IMR-90 (cell line): ENCODE results near the gene MYD88. TPM values are rescaled to one million over a fixed set of nuclear protein-coding genes. Genes with fewer than 3 reads are reported as not detected.

Source experiments
- ATAC-seq: fragments of 200-7000 bp; cut with Tn5 transposase; 2 replicates; pipeline ENCODE4 v1.9.1; 2020; ENCODE audit warnings: low read depth, mild to moderate bottlenecking, moderate library complexity
- BruUV-seq: library from RNA; stranded (reverse); fragments of 400-500 nt; replicated peaks from 2 replicates; lab custom pipeline; 2021; lab: Mats Ljungman, UMichigan
- CTCF ChIA-PET: fragments of 300-600 bp; formaldehyde crosslinking; extraction: SDS; loops from one replicate; lab custom pipeline; 2021; ENCODE audit warnings: antibody characterized with exemption; lab: Yijun Ruan, JAX
- POLR2A ChIA-PET: fragments of 300-600 bp; sonication (Branson Sonifier 250); formaldehyde crosslinking; loops from one replicate; lab custom pipeline; 2022; ENCODE audit warnings: antibody characterized with exemption; ENCODE audit not compliant: unreplicated experiment; lab: Charles Lee
- DNase-seq: peaks from one replicate; pipeline ENCODE4 v3.0.0; 2013
- H2AFZ ChIP-seq: replicated peaks from 2 replicates; pipeline ENCODE3; 2013; ENCODE audit warnings: low read length, mild to moderate bottlenecking; ENCODE audit not compliant: poor library complexity
- H2AK5ac ChIP-seq: 2 replicates; pipeline ENCODE4 v1.6.1; 2013; ENCODE audit warnings: low read depth, low read length, inconsistent platforms
- H2AK9ac ChIP-seq: replicated peaks from 2 replicates; pipeline ENCODE3; 2013; ENCODE audit warnings: mild to moderate bottlenecking, low read depth, low read length, moderate library complexity; ENCODE audit not compliant: poor library complexity
- H2BK120ac ChIP-seq: 2 replicates; pipeline ENCODE4 v1.6.1; 2013; ENCODE audit warnings: low read depth, low read length, inconsistent platforms
- H2BK15ac ChIP-seq: 3 replicates; pipeline ENCODE4 v1.6.1; 2013; ENCODE audit warnings: low read depth, low read length, inconsistent platforms
- H2BK20ac ChIP-seq: 2 replicates; pipeline ENCODE4 v1.6.1; 2013; ENCODE audit warnings: low read depth, mild to moderate bottlenecking, inconsistent platforms, low read length, moderate library complexity
- H2BK5ac ChIP-seq: 2 replicates; pipeline ENCODE4 v1.6.1; 2013; ENCODE audit warnings: mild to moderate bottlenecking, low read depth, low read length, inconsistent platforms; ENCODE audit not compliant: poor library complexity, severe bottlenecking
- H3K14ac ChIP-seq: replicated peaks from 2 replicates; pipeline ENCODE4 v1.6.1; 2013; ENCODE audit warnings: low read depth, low read length, inconsistent platforms
- H3K18ac ChIP-seq: 2 replicates; pipeline ENCODE4 v1.6.1; 2013; ENCODE audit warnings: low read depth, low read length, control low read depth
- H3K23ac ChIP-seq: 2 replicates; pipeline ENCODE4 v1.6.1; 2013; ENCODE audit warnings: low read depth, low read length, inconsistent platforms
- H3K27ac ChIP-seq: 2 replicates; pipeline ENCODE4 v1.5.1; 2013; ENCODE audit warnings: mild to moderate bottlenecking, control low read depth, low read length; ENCODE audit not compliant: insufficient read depth
- H3K27me3 ChIP-seq: 2 replicates; pipeline ENCODE4 v1.6.1; 2013; ENCODE audit warnings: low read length; ENCODE audit not compliant: control insufficient read depth, insufficient read depth
- H3K36me3 ChIP-seq: 2 replicates; pipeline ENCODE4 v1.6.1; 2013; ENCODE audit warnings: low read length, mixed read lengths; ENCODE audit not compliant: control insufficient read depth, insufficient read depth
- H3K4ac ChIP-seq: 2 replicates; pipeline ENCODE4 v1.6.1; 2013; ENCODE audit warnings: low read depth, low read length, inconsistent platforms
- H3K4me1 ChIP-seq: 2 replicates; pipeline ENCODE4 v1.6.1; 2013; ENCODE audit warnings: low read length, mixed read lengths; ENCODE audit not compliant: control insufficient read depth, insufficient read depth
- H3K4me2 ChIP-seq: 2 replicates; pipeline ENCODE4 v1.6.1; 2013; ENCODE audit warnings: low read depth, mild to moderate bottlenecking, control low read depth, low read length, moderate library complexity
- H3K4me3 ChIP-seq: 2 replicates; pipeline ENCODE4 v1.5.1; 2013; ENCODE audit warnings: low read depth, mild to moderate bottlenecking, control low read depth, low read length, moderate library complexity; ENCODE audit not compliant: insufficient read depth
- H3K56ac ChIP-seq: 2 replicates; pipeline ENCODE4 v1.6.1; 2013; ENCODE audit warnings: low read length, inconsistent platforms; ENCODE audit not compliant: insufficient read depth; ENCODE audit errors: extremely low read depth
- H3K79me1 ChIP-seq, 2 experiments: 2 replicates each; pipeline ENCODE4 v1.6.1; 2013; ENCODE audit warnings: low read length in 2 of 2, inconsistent platforms in 1 of 2, low read depth in 1 of 2
- H3K9ac ChIP-seq: 2 replicates; pipeline ENCODE4 v1.6.1; 2013; ENCODE audit warnings: low read depth, low read length, control low read depth
- H3K9me1 ChIP-seq: 2 replicates; pipeline ENCODE4 v1.6.1; 2013; ENCODE audit warnings: low read length, inconsistent platforms; ENCODE audit not compliant: insufficient read depth
- H3K9me3 ChIP-seq: 2 replicates; pipeline ENCODE4 v1.6.1; 2013; ENCODE audit warnings: low read length; ENCODE audit not compliant: control insufficient read depth, insufficient read depth
- H4K20me1 ChIP-seq: 2 replicates; pipeline ENCODE4 v1.6.1; 2013; ENCODE audit warnings: low read length, inconsistent platforms; ENCODE audit not compliant: insufficient read depth
- H4K5ac ChIP-seq: 2 replicates; pipeline ENCODE4 v1.6.1; 2013; ENCODE audit warnings: mild to moderate bottlenecking, low read depth, low read length, control low read depth
- H4K8ac ChIP-seq, 2 experiments: 2 replicates each; pipeline ENCODE4 v1.6.1; 2013; ENCODE audit warnings: low read depth in 2 of 2, low read length in 2 of 2, control low read depth in 1 of 2, inconsistent platforms in 1 of 2
- H4K91ac ChIP-seq: 2 replicates; pipeline ENCODE4 v1.6.1; 2013; ENCODE audit warnings: low read depth, low read length, inconsistent platforms; ENCODE audit not compliant: insufficient read depth
- BHLHE40 ChIP-seq: fragments of 150-350 bp; IDR thresholded peaks from 2 replicates; pipeline ENCODE4 v1.6.1; 2016; ENCODE audit warnings: mild to moderate bottlenecking, low read depth, low read length
- CEBPB ChIP-seq: IDR thresholded peaks from 2 replicates; pipeline ENCODE4 v1.6.1; 2012; ENCODE audit warnings: low read depth, low read length, improper control_type of control experiment
- CHD1 ChIP-seq: IDR thresholded peaks from 2 replicates; pipeline ENCODE4 v1.6.1; 2012; ENCODE audit warnings: low read depth, low read length, improper control_type of control experiment
- FOS ChIP-seq: fragments of 150-350 bp; IDR thresholded peaks from 2 replicates; pipeline ENCODE4 v1.6.1; 2016; ENCODE audit warnings: low read depth, low read length
- MAFK ChIP-seq: IDR thresholded peaks from 2 replicates; pipeline ENCODE4 v1.6.1; 2012; ENCODE audit warnings: low read depth, low read length, improper control_type of control experiment
- MAZ ChIP-seq: IDR thresholded peaks from 2 replicates; pipeline ENCODE4 v1.6.1; 2012; ENCODE audit warnings: low read depth, mild to moderate bottlenecking, low read length, improper control_type of control experiment, moderate library complexity, borderline replicate concordance
- MXI1 ChIP-seq: IDR thresholded peaks from 2 replicates; pipeline ENCODE4 v1.6.1; 2012; ENCODE audit warnings: low read depth, mild to moderate bottlenecking, low read length, moderate library complexity, borderline replicate concordance
- NFE2L2 ChIP-seq: fragments of 150-350 bp; IDR thresholded peaks from 2 replicates; pipeline ENCODE4 v1.6.1; 2016; ENCODE audit warnings: low read depth, mild to moderate bottlenecking, low read length
- POLR2A ChIP-seq: IDR thresholded peaks from 2 replicates; pipeline ENCODE4 v1.6.1; 2012; ENCODE audit warnings: mild to moderate bottlenecking, low read depth, low read length
- RAD21 ChIP-seq: IDR thresholded peaks from 2 replicates; pipeline ENCODE4 v1.6.1; 2012; ENCODE audit warnings: low read length, improper control_type of control experiment
- RCOR1 ChIP-seq: IDR thresholded peaks from 2 replicates; pipeline ENCODE4 v1.6.1; 2012; ENCODE audit warnings: mild to moderate bottlenecking, low read length, improper control_type of control experiment; ENCODE audit not compliant: insufficient replicate concordance
- RFX5 ChIP-seq: IDR thresholded peaks from 2 replicates; pipeline ENCODE4 v1.8.0; 2012; ENCODE audit warnings: low read depth, mild to moderate bottlenecking, low read length, moderate library complexity
- USF2 ChIP-seq: fragments of 150-350 bp; IDR thresholded peaks from 2 replicates; pipeline ENCODE4 v1.6.1; 2017; ENCODE audit warnings: mild to moderate bottlenecking, antibody characterized with exemption, low read length, low read depth
- WGBS, 2 experiments: methylation state at CpG; one replicate each; pipeline versions ENCODE4 v1.1.5 to v1.1.7; 2013; ENCODE audit warnings: missing lambda C conversion rate in 2 of 2; ENCODE audit not compliant: insufficient read length in 1 of 2; ENCODE audit errors: extremely low coverage in 2 of 2; 5-methylcytosine and 5-hydroxymethylcytosine counted together
- dilution Hi-C: fragments of 300-500 bp; cut with HindIII; formaldehyde crosslinking; loops from one replicate; pipeline ENCODE4 v1.14.3; 2018; ENCODE audit warnings: low sequenced_read_pairs; ENCODE audit not compliant: unreplicated experiment
- in situ Hi-C: fragments of 300-500 bp; cut with MboI; formaldehyde crosslinking; loops from 3 replicates; pipeline ENCODE4 v1.14.3; 2019; ENCODE audit warnings: low sequenced_read_pairs, inconsistent platforms, mixed read lengths
- intact Hi-C: fragments of 100-400 bp; cut with micrococcal nuclease; formaldehyde crosslinking; loops from 2 replicates; pipeline ENCODE4 v1.10.0; 2022
- polyA plus RNA-seq, 3 experiments: library from polyadenylated mRNA; depleted of rRNA; stranded (reverse); fragments of >200 nt; gene quantifications; 2 replicates each; pipeline ENCODE4 v1.2.3, GENCODE V29; 2012; ENCODE audit warnings: low replicate concordance in 1 of 3
- total RNA-seq: library from RNA; depleted of rRNA; stranded (reverse); fragments of >200 nt; gene quantifications from 2 replicates; pipeline ENCODE4 v1.2.3, GENCODE V29; 2012
- TF ChIP-seq, protein P1 (sequence below): fragments of 150-350 bp; IDR thresholded peaks from 2 replicates; pipeline ENCODE4 v1.6.1; 2016; ENCODE audit warnings: low read depth, mild to moderate bottlenecking, low read length, moderate library complexity, borderline replicate concordance
- TF ChIP-seq, protein P2 (sequence below): conservative IDR thresholded peaks from 2 replicates; pipeline ENCODE4 v1.5.1; 2012; ENCODE audit warnings: mild to moderate bottlenecking, low read depth, low read length, improper control_type of control experiment

MYD88 gene
- total and polyA plus RNA-seq, 2 of the 4 experiments (the other 2 are of a cell fraction): 9.3 to 39.8 TPM

GRCh38 chr3:38140326-38141172 is 2.1 kb downstream of the MYD88 start:
- no peak overlapping the region for H2BK5ac ChIP-seq
- no TSS peak for BruUV-seq
- no peak for DNase-seq
- ChIA-PET POLR2A (interaction anchor here (0.5 kb wide), 1 partner anchor 687 kb away, joined by 5 read pairs; no protein-coding TSS in a partner anchor), CTCF (no interaction called here)
- WGBS, 2 experiments: 95% methylated on average over 4 of the region's 13 CpGs; no CpG with 5 or more reads in 1 of the 2 experiments
- H3K27me3 ChIP-seq: no peaks in the 10 kb centered on the region
- no peak overlapping the region for H2AFZ ChIP-seq
- no peak for ATAC-seq
- no peak overlapping the region for H3K9ac ChIP-seq
- H3K23ac ChIP-seq: no peak overlapping the region; the same call in 1 of the 2 replicates
- H3K4me2 ChIP-seq: no peak overlapping the region
- H2AK9ac ChIP-seq: no peak overlapping the region
- H2BK20ac ChIP-seq: no peak overlapping the region
- intact Hi-C loops: no loop called here
- peaks cover 13% of the 10 kb centered on the region for H3K4me1 ChIP-seq
- dilution Hi-C loops: no loop called here
- H3K56ac ChIP-seq: no peak overlapping the region
- H4K5ac ChIP-seq: no peak overlapping the region
- H3K14ac ChIP-seq: no peak overlapping the region
- H4K91ac ChIP-seq: no peak overlapping the region
- H3K9me3 ChIP-seq: no peaks in the 10 kb centered on the region
- H2BK15ac ChIP-seq: no peak overlapping the region
- H3K4me3 ChIP-seq: no peak overlapping the region
- no peak overlapping the region for H3K4ac ChIP-seq
- peaks cover 27 to 54% of the 10 kb centered on the region in 2 experiments for H3K79me1 ChIP-seq
- H2BK120ac ChIP-seq: no peak overlapping the region
- H4K20me1 ChIP-seq: no peaks in the 10 kb centered on the region
- no peak overlapping the region for H3K27ac ChIP-seq
- in situ Hi-C loops: no loop called here
- H3K9me1 ChIP-seq: peaks cover 24% of the 10 kb centered on the region
- peaks cover 19% of the 10 kb centered on the region for H3K36me3 ChIP-seq
- H2AK5ac ChIP-seq: no peak overlapping the region; the same call in 1 of the 2 replicates
- no peak overlapping the region for H3K18ac ChIP-seq
- H4K8ac ChIP-seq: no peak overlapping the region
- TF ChIP-seq RFX5 (no peak), NFE2L2 (no peak), CEBPB (no peak), MAZ (no peak), POLR2A (no peak), RAD21 (no peak), USF2 (no peak), MAFK (no peak), MXI1 (no peak), RCOR1 (no peak), CHD1 (no peak), BHLHE40 (no peak), FOS (no peak)
- TF ChIP-seq, protein P1, sequence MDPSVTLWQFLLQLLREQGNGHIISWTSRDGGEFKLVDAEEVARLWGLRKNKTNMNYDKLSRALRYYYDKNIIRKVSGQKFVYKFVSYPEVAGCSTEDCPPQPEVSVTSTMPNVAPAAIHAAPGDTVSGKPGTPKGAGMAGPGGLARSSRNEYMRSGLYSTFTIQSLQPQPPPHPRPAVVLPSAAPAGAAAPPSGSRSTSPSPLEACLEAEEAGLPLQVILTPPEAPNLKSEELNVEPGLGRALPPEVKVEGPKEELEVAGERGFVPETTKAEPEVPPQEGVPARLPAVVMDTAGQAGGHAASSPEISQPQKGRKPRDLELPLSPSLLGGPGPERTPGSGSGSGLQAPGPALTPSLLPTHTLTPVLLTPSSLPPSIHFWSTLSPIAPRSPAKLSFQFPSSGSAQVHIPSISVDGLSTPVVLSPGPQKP: no peak
- TF ChIP-seq, protein P2, sequence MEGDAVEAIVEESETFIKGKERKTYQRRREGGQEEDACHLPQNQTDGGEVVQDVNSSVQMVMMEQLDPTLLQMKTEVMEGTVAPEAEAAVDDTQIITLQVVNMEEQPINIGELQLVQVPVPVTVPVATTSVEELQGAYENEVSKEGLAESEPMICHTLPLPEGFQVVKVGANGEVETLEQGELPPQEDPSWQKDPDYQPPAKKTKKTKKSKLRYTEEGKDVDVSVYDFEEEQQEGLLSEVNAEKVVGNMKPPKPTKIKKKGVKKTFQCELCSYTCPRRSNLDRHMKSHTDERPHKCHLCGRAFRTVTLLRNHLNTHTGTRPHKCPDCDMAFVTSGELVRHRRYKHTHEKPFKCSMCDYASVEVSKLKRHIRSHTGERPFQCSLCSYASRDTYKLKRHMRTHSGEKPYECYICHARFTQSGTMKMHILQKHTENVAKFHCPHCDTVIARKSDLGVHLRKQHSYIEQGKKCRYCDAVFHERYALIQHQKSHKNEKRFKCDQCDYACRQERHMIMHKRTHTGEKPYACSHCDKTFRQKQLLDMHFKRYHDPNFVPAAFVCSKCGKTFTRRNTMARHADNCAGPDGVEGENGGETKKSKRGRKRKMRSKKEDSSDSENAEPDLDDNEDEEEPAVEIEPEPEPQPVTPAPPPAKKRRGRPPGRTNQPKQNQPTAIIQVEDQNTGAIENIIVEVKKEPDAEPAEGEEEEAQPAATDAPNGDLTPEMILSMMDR: no peak
